Measurements from ENCODE around the gene STX11. TPM values are rescaled to one million over a fixed set of nuclear protein-coding genes. Genes with fewer than 3 reads are reported as not detected.

Gene STX11
- polyA plus RNA-seq, 1 donor (not counting 4 experiments of a cell fraction or from before 2014, with no cell fraction given): 0.28 TPM

DNA sequence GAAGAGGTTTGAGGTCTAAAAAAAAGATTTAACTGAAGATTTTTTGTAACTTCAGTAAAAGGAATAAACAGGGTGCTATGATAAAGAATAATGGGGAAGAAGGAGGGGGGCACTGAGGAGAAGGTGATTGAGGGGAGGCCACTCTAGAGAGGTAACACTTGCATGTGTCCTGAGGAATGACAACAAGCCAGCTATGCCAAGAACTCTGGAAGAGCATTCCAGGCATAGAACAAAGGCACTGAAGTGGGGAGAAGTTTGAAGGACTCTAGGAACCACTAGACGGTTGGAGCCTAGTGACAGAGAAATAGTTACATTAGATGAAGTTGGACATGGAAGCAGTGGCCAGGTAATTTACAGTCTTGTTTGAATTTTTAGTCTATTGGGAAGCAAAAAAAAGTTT, 44.1 kb upstream of the STX11 start:
- H3K9me1 ChIP-seq (ENCODE audit: control insufficient read depth, extremely low read depth, insufficient read depth, low read length): no peaks in the 10 kb centered on the region
- H3K27me3 ChIP-seq (ENCODE audit: control insufficient read depth, extremely low read depth, insufficient read depth, low read length): no peaks in the 10 kb centered on the region
- H3K9ac ChIP-seq (ENCODE audit: control insufficient read depth, extremely low read depth, insufficient read depth, low read length): no peak overlapping the region
- no peak for TF ChIP-seq EZH2 (IDR thresholded peaks at IDR 0.05; ENCODE audit: low read length)
- TF ChIP-seq, protein P1, sequence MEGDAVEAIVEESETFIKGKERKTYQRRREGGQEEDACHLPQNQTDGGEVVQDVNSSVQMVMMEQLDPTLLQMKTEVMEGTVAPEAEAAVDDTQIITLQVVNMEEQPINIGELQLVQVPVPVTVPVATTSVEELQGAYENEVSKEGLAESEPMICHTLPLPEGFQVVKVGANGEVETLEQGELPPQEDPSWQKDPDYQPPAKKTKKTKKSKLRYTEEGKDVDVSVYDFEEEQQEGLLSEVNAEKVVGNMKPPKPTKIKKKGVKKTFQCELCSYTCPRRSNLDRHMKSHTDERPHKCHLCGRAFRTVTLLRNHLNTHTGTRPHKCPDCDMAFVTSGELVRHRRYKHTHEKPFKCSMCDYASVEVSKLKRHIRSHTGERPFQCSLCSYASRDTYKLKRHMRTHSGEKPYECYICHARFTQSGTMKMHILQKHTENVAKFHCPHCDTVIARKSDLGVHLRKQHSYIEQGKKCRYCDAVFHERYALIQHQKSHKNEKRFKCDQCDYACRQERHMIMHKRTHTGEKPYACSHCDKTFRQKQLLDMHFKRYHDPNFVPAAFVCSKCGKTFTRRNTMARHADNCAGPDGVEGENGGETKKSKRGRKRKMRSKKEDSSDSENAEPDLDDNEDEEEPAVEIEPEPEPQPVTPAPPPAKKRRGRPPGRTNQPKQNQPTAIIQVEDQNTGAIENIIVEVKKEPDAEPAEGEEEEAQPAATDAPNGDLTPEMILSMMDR (optimal IDR thresholded peaks at IDR 0.05 in 1 of 3, IDR thresholded peaks at IDR 0.05 in 1 of 3, conservative IDR thresholded peaks at IDR 0.05 in 1 of 3; ENCODE audit: extremely low read depth in 1 of 3, insufficient read depth in 2 of 3, low read length in 3 of 3): no peak
- no peak overlapping the region for H3K4me2 ChIP-seq (ENCODE audit: control insufficient read depth, extremely low read depth, insufficient read depth, low read depth, low read length)
- no peaks in the 10 kb centered on the region for H3K79me2 ChIP-seq (ENCODE audit: control insufficient read depth, insufficient read depth, low read length)
- no peaks in the 10 kb centered on the region for H3K9me3 ChIP-seq (ENCODE audit: control insufficient read depth, low read depth, low read length)
- no peaks in the 10 kb centered on the region for H3K4me1 ChIP-seq (ENCODE audit: control insufficient read depth, extremely low read depth, insufficient read depth, low read length)
- no peak overlapping the region for H3K27ac ChIP-seq (ENCODE audit: control insufficient read depth, insufficient read depth, low read length)
- H3K36me3 ChIP-seq (ENCODE audit: control insufficient read depth in 2 of 2, extremely low read depth in 1 of 2, insufficient read depth in 2 of 2, low read length in 2 of 2): no peaks in the 10 kb centered on the region
- H4K20me1 ChIP-seq (ENCODE audit: control insufficient read depth, extremely low read depth, insufficient read depth, low read length): no peaks in the 10 kb centered on the region
- DNase-seq (ENCODE audit: low read depth, low spot score): no peak
- dilution Hi-C loops (cut with MboI; ENCODE audit: extremely low pct_ligation_motif_present, low sequenced_read_pairs): no loop called here
- no peak overlapping the region for H3K4me3 ChIP-seq (ENCODE audit: control insufficient read depth in 2 of 3, extremely low read depth in 1 of 3, insufficient read depth in 2 of 3, low read depth in 1 of 3, low read length in 3 of 3)
- no peak overlapping the region for H2AFZ ChIP-seq (ENCODE audit: control insufficient read depth, low read length)
- FAIRE-seq: no peak

DNA sequence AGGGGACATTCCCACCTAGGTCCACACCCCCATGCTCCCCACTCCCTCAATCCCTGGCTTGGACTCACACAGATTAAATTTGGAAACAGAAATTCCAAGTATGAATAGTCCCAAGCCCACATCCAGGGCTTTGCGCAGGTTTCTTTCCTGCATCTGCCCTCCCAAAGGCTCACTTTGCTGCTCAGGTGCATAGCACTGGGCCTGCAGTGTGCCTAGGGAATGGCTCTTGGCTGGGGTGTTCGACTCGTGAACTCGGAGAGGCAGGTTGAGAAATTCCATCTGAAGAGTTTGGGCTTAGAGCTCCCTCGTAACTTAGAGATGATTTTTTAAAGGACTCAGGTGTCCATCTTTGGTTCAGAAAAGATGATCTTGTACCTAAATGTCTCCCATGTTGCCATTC, 40.1 kb upstream of the STX11 start:
- no peaks in the 10 kb centered on the region for H3K79me2 ChIP-seq (ENCODE audit: control insufficient read depth, insufficient read depth, low read length)
- no peaks in the 10 kb centered on the region for H4K20me1 ChIP-seq (ENCODE audit: control insufficient read depth, extremely low read depth, insufficient read depth, low read length)
- TF ChIP-seq EZH2 (IDR thresholded peaks at IDR 0.05; ENCODE audit: low read length): no peak
- TF ChIP-seq, protein P1 (optimal IDR thresholded peaks at IDR 0.05 in 1 of 3, IDR thresholded peaks at IDR 0.05 in 1 of 3, conservative IDR thresholded peaks at IDR 0.05 in 1 of 3; ENCODE audit: extremely low read depth in 1 of 3, insufficient read depth in 2 of 3, low read length in 3 of 3): no peak
- no peak overlapping the region for H3K9ac ChIP-seq (ENCODE audit: control insufficient read depth, extremely low read depth, insufficient read depth, low read length)
- no peaks in the 10 kb centered on the region for H3K4me1 ChIP-seq (ENCODE audit: control insufficient read depth, extremely low read depth, insufficient read depth, low read length)
- no peaks in the 10 kb centered on the region for H3K27me3 ChIP-seq (ENCODE audit: control insufficient read depth, extremely low read depth, insufficient read depth, low read length)
- no peaks in the 10 kb centered on the region for H3K9me3 ChIP-seq (ENCODE audit: control insufficient read depth, low read depth, low read length)
- dilution Hi-C loops (cut with MboI; ENCODE audit: extremely low pct_ligation_motif_present, low sequenced_read_pairs): no loop called here
- no peak overlapping the region for H3K4me2 ChIP-seq (ENCODE audit: control insufficient read depth, extremely low read depth, insufficient read depth, low read depth, low read length)
- H3K36me3 ChIP-seq (ENCODE audit: control insufficient read depth in 2 of 2, extremely low read depth in 1 of 2, insufficient read depth in 2 of 2, low read length in 2 of 2): no peaks in the 10 kb centered on the region
- no peak overlapping the region for H3K4me3 ChIP-seq (ENCODE audit: control insufficient read depth in 2 of 3, extremely low read depth in 1 of 3, insufficient read depth in 2 of 3, low read depth in 1 of 3, low read length in 3 of 3)
- no peak overlapping the region for H2AFZ ChIP-seq (ENCODE audit: control insufficient read depth, low read length)
- no peak for DNase-seq (ENCODE audit: low read depth, low spot score)
- H3K27ac ChIP-seq (ENCODE audit: control insufficient read depth, insufficient read depth, low read length): no peak overlapping the region
- FAIRE-seq: no peak
- no peaks in the 10 kb centered on the region for H3K9me1 ChIP-seq (ENCODE audit: control insufficient read depth, extremely low read depth, insufficient read depth, low read length)

Measured in keratinocyte (primary cell).